ENCODE results near the gene CACNA1A. TPM values are rescaled to one million over a fixed set of nuclear protein-coding genes. Genes with fewer than 3 reads are reported as not detected.

CACNA1A gene
- total RNA-seq, 1 donor from 2014 or later = 0.44 TPM

DNA sequence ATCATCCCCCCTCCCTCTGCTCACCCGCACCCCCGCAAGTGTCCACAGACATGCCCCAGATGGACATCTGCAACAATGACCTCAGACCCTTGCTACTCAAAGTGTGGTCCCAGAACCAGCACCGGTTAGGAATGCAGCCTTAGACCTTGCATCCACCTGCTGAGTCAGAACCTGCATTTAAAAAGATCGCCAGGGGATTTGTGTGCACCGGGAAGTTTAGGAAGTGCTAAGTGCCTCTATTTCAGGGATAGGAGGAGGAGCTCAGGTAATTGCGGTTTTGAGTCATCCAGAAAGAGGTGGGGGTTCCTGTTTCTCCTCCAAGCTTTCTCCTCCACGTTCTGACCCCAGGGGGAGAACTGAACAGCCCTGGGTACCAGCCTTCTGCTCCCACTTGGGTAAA, 46.2 kb downstream of the CACNA1A start:
- TF ChIP-seq, protein P1, sequence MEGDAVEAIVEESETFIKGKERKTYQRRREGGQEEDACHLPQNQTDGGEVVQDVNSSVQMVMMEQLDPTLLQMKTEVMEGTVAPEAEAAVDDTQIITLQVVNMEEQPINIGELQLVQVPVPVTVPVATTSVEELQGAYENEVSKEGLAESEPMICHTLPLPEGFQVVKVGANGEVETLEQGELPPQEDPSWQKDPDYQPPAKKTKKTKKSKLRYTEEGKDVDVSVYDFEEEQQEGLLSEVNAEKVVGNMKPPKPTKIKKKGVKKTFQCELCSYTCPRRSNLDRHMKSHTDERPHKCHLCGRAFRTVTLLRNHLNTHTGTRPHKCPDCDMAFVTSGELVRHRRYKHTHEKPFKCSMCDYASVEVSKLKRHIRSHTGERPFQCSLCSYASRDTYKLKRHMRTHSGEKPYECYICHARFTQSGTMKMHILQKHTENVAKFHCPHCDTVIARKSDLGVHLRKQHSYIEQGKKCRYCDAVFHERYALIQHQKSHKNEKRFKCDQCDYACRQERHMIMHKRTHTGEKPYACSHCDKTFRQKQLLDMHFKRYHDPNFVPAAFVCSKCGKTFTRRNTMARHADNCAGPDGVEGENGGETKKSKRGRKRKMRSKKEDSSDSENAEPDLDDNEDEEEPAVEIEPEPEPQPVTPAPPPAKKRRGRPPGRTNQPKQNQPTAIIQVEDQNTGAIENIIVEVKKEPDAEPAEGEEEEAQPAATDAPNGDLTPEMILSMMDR (IDR thresholded peaks at IDR 0.05; ENCODE audit: borderline replicate concordance) = no peak
- H3K27ac ChIP-seq (replicated peaks) = no peak overlapping the region
- no peaks in the 10 kb centered on the region for H3K4me1 ChIP-seq
- intact Hi-C loops (cut with micrococcal nuclease) = no loop called here
- peaks cover 40% of the 10 kb centered on the region for H3K27me3 ChIP-seq (ENCODE audit: low read depth)
- H3K36me3 ChIP-seq = no peaks in the 10 kb centered on the region
- H3K4me3 ChIP-seq = no peak overlapping the region
- no peak for DNase-seq
- no peaks in the 10 kb centered on the region for H3K9me3 ChIP-seq (replicated peaks)

DNA sequence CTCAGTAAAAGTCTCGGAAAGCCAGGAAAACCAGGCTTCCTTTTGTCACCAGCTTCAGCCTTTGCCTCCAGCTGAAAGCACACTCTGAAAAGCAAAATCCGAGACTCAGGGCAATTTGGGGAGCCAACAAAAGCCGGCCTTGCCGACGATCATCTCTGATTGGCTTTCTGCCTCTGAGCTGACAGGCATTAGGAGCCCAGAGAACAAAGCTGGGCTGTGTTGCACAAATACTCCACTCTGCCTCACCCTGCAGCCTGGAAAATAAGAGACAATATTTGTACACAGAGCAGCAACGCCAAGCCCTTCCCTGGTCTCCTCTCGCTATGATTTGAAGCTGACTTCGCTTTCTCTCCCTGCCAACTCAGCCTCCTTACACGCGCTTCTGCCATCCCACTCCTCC, 46.9 kb downstream of the CACNA1A start:
- TF ChIP-seq, protein P1 (IDR thresholded peaks at IDR 0.05; ENCODE audit: borderline replicate concordance) = no peak
- intact Hi-C loops (cut with micrococcal nuclease) = no loop called here
- DNase-seq = no peak
- Histone ChIP-seq H3K4me1 (no peaks in the 10 kb centered on the region), H3K27ac (replicated peaks) (no peak overlapping the region), H3K36me3 (no peaks in the 10 kb centered on the region), H3K9me3 (replicated peaks) (no peaks in the 10 kb centered on the region), H3K4me3 (no peak overlapping the region), H3K27me3 (ENCODE audit: low read depth) (peaks cover 38% of the 10 kb centered on the region)

DNA sequence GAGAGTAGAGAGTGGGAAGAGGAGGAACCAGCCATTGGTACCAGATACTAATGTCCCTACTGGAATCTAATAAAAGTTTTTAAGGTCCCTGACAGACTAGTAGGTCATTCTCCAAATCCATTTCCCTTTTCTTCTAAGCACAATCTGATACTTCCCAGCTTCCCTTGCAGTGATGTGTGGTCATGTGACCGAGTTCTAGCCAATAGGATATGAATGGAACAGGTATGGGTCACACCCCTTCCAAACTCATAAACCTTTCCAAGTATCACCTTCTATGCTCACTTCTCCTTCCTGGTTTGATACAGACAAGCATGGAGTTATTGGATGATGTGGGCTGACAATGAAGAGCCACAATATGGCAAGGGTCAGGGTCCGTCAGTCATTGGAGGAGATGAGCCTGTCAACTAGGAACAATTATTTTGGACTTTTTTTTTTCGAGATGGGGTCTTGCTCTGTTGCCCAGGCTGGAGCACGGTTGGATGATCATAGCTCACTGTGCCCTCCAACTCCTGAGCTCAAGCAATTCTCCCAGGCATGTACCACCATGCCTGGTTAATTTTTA, 54.8 kb downstream of the CACNA1A start:
- H3K27me3 ChIP-seq (ENCODE audit: low read depth) = no peaks in the 10 kb centered on the region
- no peak overlapping the region for H3K27ac ChIP-seq (replicated peaks)
- H3K36me3 ChIP-seq = no peaks in the 10 kb centered on the region
- H3K9me3 ChIP-seq (replicated peaks) = peaks cover 56% of the 10 kb centered on the region
- intact Hi-C loops (cut with micrococcal nuclease) = no loop called here
- no peaks in the 10 kb centered on the region for H3K4me1 ChIP-seq
- TF ChIP-seq, protein P1 (IDR thresholded peaks at IDR 0.05; ENCODE audit: borderline replicate concordance) = no peak
- no peak for DNase-seq
- no peak overlapping the region for H3K4me3 ChIP-seq

DNA sequence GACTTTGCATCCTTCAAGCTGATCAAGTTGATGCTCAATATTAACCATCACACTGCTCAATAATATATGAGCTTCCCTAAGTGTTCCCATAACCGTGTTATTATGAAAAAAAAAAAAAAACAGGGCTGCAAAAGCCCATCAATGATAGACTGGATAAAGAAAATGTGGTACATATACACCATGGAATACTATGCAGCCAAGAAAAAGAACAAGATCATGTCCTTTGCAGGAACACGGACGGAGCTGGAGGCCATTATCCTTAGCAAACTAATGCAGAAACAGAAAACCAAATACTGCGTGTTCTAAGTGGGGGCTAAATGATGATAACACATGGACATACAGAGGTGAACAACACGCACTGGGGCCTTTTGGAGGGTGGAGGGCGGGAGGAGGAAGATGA, 58.3 kb downstream of the CACNA1A start:
- Histone ChIP-seq H3K9me3 (replicated peaks) (peaks cover 54% of the 10 kb centered on the region), H3K36me3 (no peaks in the 10 kb centered on the region), H3K27me3 (ENCODE audit: low read depth) (peaks cover 10% of the 10 kb centered on the region), H3K4me1 (no peaks in the 10 kb centered on the region), H3K4me3 (no peak overlapping the region), H3K27ac (replicated peaks) (no peak overlapping the region)
- DNase-seq = no peak
- intact Hi-C loops (cut with micrococcal nuclease) = no loop called here
- TF ChIP-seq, protein P1 (IDR thresholded peaks at IDR 0.05; ENCODE audit: borderline replicate concordance) = no peak

DNA sequence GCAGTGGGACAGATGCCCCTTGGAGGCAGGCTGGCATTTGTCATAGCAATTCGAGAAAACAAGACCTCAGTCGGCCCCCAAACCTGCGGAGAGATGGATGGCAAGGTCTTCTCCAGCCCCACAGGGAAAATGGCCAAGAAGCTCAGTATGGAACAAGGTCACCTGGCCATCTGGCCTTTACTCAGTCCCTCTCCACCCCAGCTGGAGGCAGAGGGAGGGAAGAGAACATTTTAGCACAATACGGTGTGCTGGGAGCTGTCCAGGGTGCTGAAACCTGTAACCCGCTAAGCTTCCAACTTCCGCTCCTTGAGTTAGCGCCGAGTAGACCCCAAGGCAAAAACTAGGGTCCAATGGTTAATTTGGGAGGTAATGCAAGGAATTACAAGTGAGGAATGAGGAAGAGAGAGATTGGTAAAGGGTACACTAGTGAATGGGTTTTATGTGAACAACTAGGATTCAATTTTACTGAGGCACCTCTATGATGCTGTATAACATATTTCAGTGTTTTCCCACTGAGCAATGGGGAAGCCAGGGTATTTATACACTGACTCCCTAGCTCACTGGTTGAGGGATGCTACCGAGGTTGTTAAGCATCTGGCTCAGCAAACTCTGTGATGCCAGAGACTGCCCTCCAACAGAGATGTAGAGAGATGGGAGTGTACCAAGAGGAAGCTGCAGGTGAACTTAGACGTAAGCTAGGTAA, 64.3 kb downstream of the CACNA1A start:
- no peaks in the 10 kb centered on the region for H3K9me3 ChIP-seq (replicated peaks)
- no peaks in the 10 kb centered on the region for H3K4me1 ChIP-seq
- H3K36me3 ChIP-seq = no peaks in the 10 kb centered on the region
- intact Hi-C loops (cut with micrococcal nuclease) = no loop called here
- TF ChIP-seq, protein P1 (IDR thresholded peaks at IDR 0.05; ENCODE audit: borderline replicate concordance) = no peak
- no peak overlapping the region for H3K4me3 ChIP-seq
- DNase-seq = peak; percentile 15
- no peak overlapping the region for H3K27ac ChIP-seq (replicated peaks)
- H3K27me3 ChIP-seq (ENCODE audit: low read depth) = peaks cover 10% of the 10 kb centered on the region

Measured in left ventricle myocardium inferior (tissue), 1 donor.